ENCODE measurements around the gene DMBT1. TPM values are rescaled to one million over a fixed set of nuclear protein-coding genes. Genes with fewer than 3 reads are reported as not detected.

Gene DMBT1
- total and polyA plus RNA-seq, 10 of the 15 experiments (the other 5 are each of a cell fraction or from before 2014, with no cell fraction given): under 0.01 to 0.13 (median 0.03) TPM; not detected in 5

DNA sequence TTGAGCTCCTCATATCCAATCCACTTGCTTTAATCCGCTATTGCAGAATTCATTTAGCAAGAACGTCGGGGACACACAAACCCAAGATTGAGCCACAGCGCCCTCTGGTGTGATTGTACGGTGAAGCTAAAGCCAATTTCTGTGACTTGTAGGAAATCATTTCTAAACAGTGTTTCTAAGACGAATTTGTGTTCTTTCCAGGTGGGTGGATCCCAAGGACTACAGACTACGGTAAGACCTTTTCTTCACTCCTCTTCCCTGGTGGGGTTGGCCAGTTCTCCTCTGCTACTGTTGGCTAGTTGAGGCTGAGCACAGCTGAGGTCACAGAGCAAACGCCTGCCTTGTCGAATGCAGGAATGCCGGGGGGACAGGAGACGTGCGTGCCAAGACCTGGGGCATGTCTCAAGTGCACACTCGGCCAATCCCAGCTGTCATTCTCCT is 5.2 kb downstream of the DMBT1 start:
- WGBS (ENCODE audit: insufficient coverage, insufficient replicate concordance, low lambda C conversion rate, missing lambda C conversion rate): 26% methylated on average over 13 of the region's 13 CpGs
- in situ Hi-C loops (cut with MboI): loop anchor here (5.0 kb wide), 1 partner anchor 268 kb away; no protein-coding TSS in a partner anchor
- no peak overlapping the region for H3K4me2 ChIP-seq (ENCODE audit: control insufficient read depth, insufficient read depth)
- H3K79me2 ChIP-seq (ENCODE audit: control insufficient read depth, insufficient read depth, low read length): no peaks in the 10 kb centered on the region
- no peaks in the 10 kb centered on the region; a peak in 2 of 4 replicates for H3K27me3 ChIP-seq (replicated peaks in 1 of 2; ENCODE audit: control insufficient read depth in 2 of 2, insufficient read depth in 2 of 2, low read length in 1 of 2)
- TF ChIP-seq, protein P1, sequence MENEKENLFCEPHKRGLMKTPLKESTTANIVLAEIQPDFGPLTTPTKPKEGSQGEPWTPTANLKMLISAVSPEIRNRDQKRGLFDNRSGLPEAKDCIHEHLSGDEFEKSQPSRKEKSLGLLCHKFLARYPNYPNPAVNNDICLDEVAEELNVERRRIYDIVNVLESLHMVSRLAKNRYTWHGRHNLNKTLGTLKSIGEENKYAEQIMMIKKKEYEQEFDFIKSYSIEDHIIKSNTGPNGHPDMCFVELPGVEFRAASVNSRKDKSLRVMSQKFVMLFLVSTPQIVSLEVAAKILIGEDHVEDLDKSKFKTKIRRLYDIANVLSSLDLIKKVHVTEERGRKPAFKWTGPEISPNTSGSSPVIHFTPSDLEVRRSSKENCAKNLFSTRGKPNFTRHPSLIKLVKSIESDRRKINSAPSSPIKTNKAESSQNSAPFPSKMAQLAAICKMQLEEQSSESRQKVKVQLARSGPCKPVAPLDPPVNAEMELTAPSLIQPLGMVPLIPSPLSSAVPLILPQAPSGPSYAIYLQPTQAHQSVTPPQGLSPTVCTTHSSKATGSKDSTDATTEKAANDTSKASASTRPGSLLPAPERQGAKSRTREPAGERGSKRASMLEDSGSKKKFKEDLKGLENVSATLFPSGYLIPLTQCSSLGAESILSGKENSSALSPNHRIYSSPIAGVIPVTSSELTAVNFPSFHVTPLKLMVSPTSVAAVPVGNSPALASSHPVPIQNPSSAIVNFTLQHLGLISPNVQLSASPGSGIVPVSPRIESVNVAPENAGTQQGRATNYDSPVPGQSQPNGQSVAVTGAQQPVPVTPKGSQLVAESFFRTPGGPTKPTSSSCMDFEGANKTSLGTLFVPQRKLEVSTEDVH (IDR thresholded peaks at IDR 0.05; ENCODE audit: low read depth, partially characterized antibody): no peak
- TF ChIP-seq RAD21 (IDR thresholded peaks at IDR 0.05; ENCODE audit: insufficient read depth, low read depth, low read length) (peak; percentile 70), ZNF217 (IDR thresholded peaks at IDR 0.05) (no peak), ZNF274 (IDR thresholded peaks at IDR 0.05; ENCODE audit: insufficient read depth, insufficient read length) (no peak), SREBF1 (IDR thresholded peaks at IDR 0.05; ENCODE audit: low read length) (no peak), NBN (IDR thresholded peaks at IDR 0.05) (no peak), FOXK2 (IDR thresholded peaks at IDR 0.05) (no peak), HCFC1 (IDR thresholded peaks at IDR 0.05; ENCODE audit: low read length) (no peak), SMC3 (IDR thresholded peaks at IDR 0.05; ENCODE audit: borderline replicate concordance, low read length) (peak; percentile 72), RUNX3 (IDR thresholded peaks at IDR 0.05; ENCODE audit: low read length) (no peak), CBFB (IDR thresholded peaks at IDR 0.05; ENCODE audit: low read depth) (no peak)
- TF ChIP-seq, protein P2, sequence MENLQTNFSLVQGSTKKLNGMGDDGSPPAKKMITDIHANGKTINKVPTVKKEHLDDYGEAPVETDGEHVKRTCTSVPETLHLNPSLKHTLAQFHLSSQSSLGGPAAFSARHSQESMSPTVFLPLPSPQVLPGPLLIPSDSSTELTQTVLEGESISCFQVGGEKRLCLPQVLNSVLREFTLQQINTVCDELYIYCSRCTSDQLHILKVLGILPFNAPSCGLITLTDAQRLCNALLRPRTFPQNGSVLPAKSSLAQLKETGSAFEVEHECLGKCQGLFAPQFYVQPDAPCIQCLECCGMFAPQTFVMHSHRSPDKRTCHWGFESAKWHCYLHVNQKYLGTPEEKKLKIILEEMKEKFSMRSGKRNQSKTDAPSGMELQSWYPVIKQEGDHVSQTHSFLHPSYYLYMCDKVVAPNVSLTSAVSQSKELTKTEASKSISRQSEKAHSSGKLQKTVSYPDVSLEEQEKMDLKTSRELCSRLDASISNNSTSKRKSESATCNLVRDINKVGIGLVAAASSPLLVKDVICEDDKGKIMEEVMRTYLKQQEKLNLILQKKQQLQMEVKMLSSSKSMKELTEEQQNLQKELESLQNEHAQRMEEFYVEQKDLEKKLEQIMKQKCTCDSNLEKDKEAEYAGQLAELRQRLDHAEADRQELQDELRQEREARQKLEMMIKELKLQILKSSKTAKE (IDR thresholded peaks at IDR 0.05; ENCODE audit: low read depth, poor library complexity, severe bottlenecking): no peak
- TF ChIP-seq, protein P3, sequence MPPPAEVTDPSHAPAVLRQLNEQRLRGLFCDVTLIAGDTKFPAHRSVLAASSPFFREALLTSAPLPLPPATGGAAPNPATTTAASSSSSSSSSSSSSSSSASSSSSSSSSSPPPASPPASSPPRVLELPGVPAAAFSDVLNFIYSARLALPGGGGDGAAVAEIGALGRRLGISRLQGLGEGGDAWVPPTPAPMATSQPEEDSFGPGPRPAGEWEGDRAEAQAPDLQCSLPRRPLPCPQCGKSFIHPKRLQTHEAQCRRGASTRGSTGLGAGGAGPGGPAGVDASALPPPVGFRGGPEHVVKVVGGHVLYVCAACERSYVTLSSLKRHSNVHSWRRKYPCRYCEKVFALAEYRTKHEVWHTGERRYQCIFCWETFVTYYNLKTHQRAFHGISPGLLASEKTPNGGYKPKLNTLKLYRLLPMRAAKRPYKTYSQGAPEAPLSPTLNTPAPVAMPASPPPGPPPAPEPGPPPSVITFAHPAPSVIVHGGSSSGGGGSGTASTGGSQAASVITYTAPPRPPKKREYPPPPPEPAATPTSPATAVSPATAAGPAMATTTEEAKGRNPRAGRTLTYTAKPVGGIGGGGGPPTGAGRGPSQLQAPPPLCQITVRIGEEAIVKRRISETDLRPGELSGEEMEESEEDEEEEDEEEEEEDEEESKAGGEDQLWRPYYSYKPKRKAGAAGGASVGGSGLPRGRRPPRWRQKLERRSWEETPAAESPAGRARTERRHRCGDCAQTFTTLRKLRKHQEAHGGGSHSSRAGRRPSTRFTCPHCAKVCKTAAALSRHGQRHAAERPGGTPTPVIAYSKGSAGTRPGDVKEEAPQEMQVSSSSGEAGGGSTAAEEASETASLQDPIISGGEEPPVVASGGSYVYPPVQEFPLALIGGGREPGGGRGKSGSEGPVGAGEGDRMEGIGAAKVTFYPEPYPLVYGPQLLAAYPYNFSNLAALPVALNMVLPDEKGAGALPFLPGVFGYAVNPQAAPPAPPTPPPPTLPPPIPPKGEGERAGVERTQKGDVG (CRISPR knock-in tag; IDR thresholded peaks at IDR 0.05): no peak
- TF ChIP-seq, protein P4, sequence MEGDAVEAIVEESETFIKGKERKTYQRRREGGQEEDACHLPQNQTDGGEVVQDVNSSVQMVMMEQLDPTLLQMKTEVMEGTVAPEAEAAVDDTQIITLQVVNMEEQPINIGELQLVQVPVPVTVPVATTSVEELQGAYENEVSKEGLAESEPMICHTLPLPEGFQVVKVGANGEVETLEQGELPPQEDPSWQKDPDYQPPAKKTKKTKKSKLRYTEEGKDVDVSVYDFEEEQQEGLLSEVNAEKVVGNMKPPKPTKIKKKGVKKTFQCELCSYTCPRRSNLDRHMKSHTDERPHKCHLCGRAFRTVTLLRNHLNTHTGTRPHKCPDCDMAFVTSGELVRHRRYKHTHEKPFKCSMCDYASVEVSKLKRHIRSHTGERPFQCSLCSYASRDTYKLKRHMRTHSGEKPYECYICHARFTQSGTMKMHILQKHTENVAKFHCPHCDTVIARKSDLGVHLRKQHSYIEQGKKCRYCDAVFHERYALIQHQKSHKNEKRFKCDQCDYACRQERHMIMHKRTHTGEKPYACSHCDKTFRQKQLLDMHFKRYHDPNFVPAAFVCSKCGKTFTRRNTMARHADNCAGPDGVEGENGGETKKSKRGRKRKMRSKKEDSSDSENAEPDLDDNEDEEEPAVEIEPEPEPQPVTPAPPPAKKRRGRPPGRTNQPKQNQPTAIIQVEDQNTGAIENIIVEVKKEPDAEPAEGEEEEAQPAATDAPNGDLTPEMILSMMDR (IDR thresholded peaks at IDR 0.05 in 2 of 3, conservative IDR thresholded peaks at IDR 0.05 in 1 of 3; ENCODE audit: control insufficient read depth in 2 of 3, extremely low read depth in 1 of 3, insufficient read depth in 1 of 3, low read depth in 3 of 3, low read length in 3 of 3): peak; percentile 65 to 77 (median 71)
- peak; percentile 58 for ATAC-seq
- ChIA-PET RAD21 (ENCODE audit: unreplicated experiment) (interaction anchor here (0.9 to 2.1 kb wide), 4 partner anchors 131 to 267 kb away, joined by 3 to 11 read pairs (median 8); no protein-coding TSS in a partner anchor), POLR2A (no interaction called here), CTCF (interaction anchor here (0.6 to 3.6 kb wide), 20 partner anchors 8 to 650 kb away, joined by 3 to 31 read pairs (median 3); no protein-coding TSS in a partner anchor), SMC1A (ENCODE audit: uncharacterized antibody, unreplicated experiment) (interaction anchor here (0.7 to 1.7 kb wide), 8 partner anchors 12 to 282 kb away, joined by 3 to 8 read pairs (median 3); no protein-coding TSS in a partner anchor)
- intact Hi-C loops (cut with micrococcal nuclease; ENCODE audit: unreplicated experiment): loop anchor here (1.0 to 10.0 kb wide), 4 partner anchors 131 to 267 kb away; no protein-coding TSS in a partner anchor
- H4K20me1 ChIP-seq (ENCODE audit: control insufficient read depth, insufficient read depth): no peaks in the 10 kb centered on the region; the same call in 1 of the 2 replicates
- BruUV-seq (replicated peaks): no TSS peak
- H3K4me3 ChIP-seq: no peak overlapping the region
- H2AFZ ChIP-seq (ENCODE audit: control insufficient read depth, low read depth, low read length): no peak overlapping the region
- H3K36me3 ChIP-seq (ENCODE audit: control insufficient read depth in 2 of 2, insufficient read depth in 2 of 2, low read length in 1 of 2): no peaks in the 10 kb centered on the region
- H3K9me3 ChIP-seq (replicated peaks; ENCODE audit: control insufficient read depth, insufficient read depth, low read length): no peaks in the 10 kb centered on the region
- H3K4me1 ChIP-seq (ENCODE audit: control insufficient read depth, insufficient read depth, low read length): no peaks in the 10 kb centered on the region
- peak; percentile 83 for FAIRE-seq
- no peak overlapping the region for H3K27ac ChIP-seq (ENCODE audit: control insufficient read depth, insufficient read depth)
- no peak overlapping the region for H3K9ac ChIP-seq (ENCODE audit: control insufficient read depth, insufficient read depth, low read length)
- DNase-seq (ENCODE audit: low read depth, low spot score): peak; percentile 1

Data from GM12878 (cell line).